MG63 (cell line): ENCODE data around the gene SNX4. TPM values are rescaled to one million over a fixed set of nuclear protein-coding genes. Genes with fewer than 3 reads are reported as not detected.

Experiments
- DNase-seq: peaks from one replicate; pipeline ENCODE4 v3.0.0-alpha.2; 2020
- H3K27me3 ChIP-seq: fragments of 250-450 bp; sonication (Bioruptor Pico); 2 replicates; pipeline ENCODE4 v1.5.1; 2020; ENCODE audit warnings: mild to moderate bottlenecking, moderate library complexity
- H3K36me3 ChIP-seq: fragments of 250-450 bp; sonication (Bioruptor Pico); 2 replicates; pipeline ENCODE4 v1.5.1; 2020; ENCODE audit warnings: mild to moderate bottlenecking, moderate library complexity
- H3K4me3 ChIP-seq: fragments of 250-450 bp; sonication (Bioruptor Pico); 2 replicates; pipeline ENCODE4 v1.5.1; 2020; ENCODE audit warnings: mild to moderate bottlenecking, moderate library complexity
- H3K9me3 ChIP-seq: fragments of 250-450 bp; sonication (Bioruptor Pico); 2 replicates; pipeline ENCODE4 v1.5.1; 2020; ENCODE audit warnings: mild to moderate bottlenecking, moderate library complexity
- total RNA-seq: library from RNA; depleted of rRNA; stranded (reverse); fragments of >200 nt; shearing (Covaris generic); gene quantifications from 2 replicates; pipeline ENCODE4 v1.2.3, GENCODE V29; 2014; ENCODE audit warnings: low replicate concordance

The SNX4 gene
- total RNA-seq, 1 experiment from 2014 or later = 16.2 TPM

DNA sequence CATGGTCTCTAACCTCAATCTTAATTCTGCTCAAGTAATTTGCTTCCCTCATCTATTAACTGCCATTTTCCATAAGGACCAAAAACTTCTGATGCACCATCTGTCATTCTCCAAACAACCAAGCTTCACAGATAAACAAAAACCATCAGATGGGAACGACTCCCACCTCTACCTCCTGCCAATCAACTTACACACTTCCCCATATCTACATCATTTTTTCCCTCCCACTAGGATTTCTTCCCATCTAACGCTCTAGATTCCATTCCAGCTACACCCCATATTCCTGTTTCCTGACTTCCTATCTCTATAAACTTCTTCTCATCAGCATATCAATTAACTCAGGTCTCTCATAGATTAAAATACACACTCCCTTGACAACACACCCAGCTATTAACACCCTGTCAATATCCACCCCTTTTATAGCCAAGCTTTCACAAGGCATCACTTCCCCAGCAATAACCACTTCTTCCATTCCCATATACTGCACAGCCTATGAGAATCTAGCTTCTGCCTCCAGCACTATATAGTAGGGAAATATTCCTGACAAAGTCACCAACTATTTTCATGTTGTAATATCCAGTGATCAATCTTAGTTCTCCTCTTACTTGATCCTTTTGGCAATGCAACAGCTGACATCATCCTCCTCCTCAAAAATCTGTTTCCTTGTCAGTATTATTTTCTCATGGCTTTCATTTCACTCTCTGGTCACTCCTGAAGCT lies 39.2 kb downstream of the SNX4 start:
- Histone ChIP-seq H3K27me3 (no peaks in the 10 kb centered on the region), H3K9me3 (no peaks in the 10 kb centered on the region), H3K4me3 (no peak overlapping the region), H3K36me3 (peaks cover 43% of the 10 kb centered on the region)
- DNase-seq = peak; percentile 8

DNA sequence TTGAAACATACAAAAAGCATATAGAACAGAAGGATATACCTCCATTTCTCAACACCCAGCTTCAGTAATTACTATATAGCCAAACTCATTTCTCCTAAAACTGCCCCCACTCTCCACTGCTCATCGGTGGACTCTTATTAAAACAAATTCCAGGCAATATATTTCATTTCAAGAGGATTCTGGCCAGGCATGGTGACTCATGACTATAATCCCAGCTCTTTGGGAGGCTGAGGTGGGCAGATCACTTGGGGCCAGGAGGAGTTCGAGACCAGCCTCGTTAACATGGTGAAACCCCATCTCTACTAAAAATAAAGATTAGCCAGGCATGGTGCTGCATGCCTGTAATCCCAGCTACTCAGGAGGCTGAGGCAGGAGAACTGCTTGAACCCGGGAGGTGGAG lies 40.9 kb downstream of the SNX4 start:
- peak; percentile 9 for DNase-seq
- Histone ChIP-seq H3K4me3 (no peak overlapping the region), H3K36me3 (peaks cover 47% of the 10 kb centered on the region), H3K27me3 (no peaks in the 10 kb centered on the region), H3K9me3 (no peaks in the 10 kb centered on the region)

DNA sequence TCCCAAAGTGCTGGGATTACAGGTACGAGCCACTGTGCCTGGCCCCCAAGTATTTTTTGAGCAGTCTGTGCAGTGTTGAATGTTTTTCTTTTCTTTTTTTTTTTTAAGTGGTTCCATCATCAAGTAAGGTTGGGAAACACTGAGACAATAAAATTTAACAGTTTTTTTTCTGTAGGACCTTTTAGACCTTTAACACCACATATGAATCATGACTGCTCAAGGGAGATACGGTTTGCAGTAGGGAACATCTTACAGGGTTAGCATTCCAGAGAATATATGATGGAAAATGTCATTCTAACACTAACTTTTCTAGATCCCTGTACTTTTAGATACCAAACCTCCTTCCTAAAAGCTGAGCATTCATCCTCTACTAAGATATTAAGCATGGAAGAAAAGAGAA lies 41.7 kb downstream of the SNX4 start:
- Histone ChIP-seq H3K9me3 (no peaks in the 10 kb centered on the region), H3K27me3 (no peaks in the 10 kb centered on the region), H3K4me3 (no peak overlapping the region), H3K36me3 (peaks cover 44% of the 10 kb centered on the region)
- DNase-seq = no peak

DNA sequence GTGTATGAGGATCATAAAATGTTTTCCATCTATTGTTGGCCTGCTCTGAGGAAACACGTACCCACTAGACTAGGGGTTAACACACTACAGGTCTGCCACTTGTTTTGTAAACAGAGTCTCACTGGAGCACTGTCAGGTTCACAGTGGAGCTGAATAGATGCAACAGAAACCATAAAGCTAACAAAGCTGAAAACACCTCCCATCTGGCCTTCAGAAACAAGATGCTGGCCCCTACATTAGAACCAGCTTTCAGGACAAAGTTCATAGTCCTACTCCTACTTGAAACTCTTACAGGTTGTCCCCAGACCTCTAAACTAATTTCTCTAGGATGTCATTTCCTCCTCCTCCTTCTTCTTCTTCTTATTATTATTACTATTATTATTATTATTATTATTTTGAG lies 42.3 kb downstream of the SNX4 start:
- peaks cover 43% of the 10 kb centered on the region for H3K36me3 ChIP-seq
- no peaks in the 10 kb centered on the region for H3K9me3 ChIP-seq
- no peaks in the 10 kb centered on the region for H3K27me3 ChIP-seq
- H3K4me3 ChIP-seq = no peak overlapping the region
- DNase-seq = no peak

DNA sequence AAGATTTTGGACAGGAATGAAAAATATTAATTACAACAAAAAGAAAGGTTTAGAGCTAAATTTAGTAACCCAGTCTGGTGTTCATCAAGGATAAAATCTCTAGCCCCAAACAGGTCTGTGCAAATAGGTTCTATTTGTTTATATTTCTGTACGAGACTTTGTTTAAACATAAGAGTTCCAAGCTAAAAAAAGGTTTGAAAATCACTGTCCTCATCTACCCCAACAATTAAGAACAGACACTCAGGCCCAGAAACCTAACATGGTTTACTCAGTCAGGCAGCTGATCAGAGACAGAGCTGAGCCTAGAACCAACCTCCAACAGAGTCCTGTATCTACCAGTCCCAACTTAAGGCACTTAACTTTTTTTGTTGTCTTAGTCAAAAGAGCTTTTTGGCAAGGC lies 49.3 kb downstream of the SNX4 start:
- DNase-seq = no peak
- Histone ChIP-seq H3K36me3 (peaks cover 68% of the 10 kb centered on the region), H3K9me3 (no peaks in the 10 kb centered on the region), H3K27me3 (no peaks in the 10 kb centered on the region), H3K4me3 (no peak overlapping the region)

DNA sequence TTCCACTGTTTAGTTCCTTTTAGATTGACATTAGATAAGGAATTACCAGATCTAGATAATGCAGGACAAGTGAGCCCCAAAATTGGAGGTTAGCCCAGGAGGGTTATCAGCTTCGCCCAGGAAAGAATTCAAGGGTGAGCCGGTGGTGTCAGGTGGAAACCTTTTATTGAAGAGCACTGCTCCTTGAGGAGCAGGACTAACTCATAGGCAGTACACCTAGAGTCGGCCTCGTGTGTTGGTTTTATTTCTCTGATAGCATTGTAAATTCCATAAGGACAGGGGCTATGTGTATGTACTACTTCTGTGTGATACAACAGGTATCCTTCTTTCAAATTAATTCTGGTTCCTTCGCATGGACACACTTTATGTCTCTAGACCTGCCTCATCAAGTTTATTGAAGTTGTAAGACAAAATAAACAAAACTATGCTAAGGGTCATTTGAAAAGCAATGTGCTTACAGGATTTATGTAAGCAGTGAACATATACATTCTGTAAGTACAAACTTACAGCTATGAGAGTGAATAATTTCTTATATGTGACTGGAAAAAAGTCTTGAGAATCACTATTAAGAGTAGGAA lies 57.2 kb downstream of the SNX4 start:
- H3K36me3 ChIP-seq = peaks cover 69% of the 10 kb centered on the region
- H3K9me3 ChIP-seq = no peaks in the 10 kb centered on the region
- H3K27me3 ChIP-seq = no peaks in the 10 kb centered on the region
- no peak for DNase-seq
- no peak overlapping the region for H3K4me3 ChIP-seq

DNA sequence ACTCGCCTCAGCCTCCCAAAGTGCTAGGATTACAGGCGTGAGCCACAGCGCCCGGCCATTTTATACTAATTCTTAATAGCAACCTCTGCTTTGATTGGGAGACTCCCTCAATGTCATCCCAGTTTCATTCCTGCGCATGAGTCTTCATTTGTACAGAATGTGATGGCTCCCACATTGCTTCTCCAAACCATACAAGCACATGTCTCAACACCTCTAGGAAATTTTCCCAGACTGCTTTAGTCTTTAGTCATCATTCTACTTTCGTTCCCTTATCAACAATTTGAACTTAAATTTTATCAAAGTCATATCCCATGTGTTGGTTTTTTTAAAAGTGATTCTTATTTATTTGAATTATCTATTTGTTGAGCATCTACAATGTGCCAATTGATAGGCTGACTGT lies 58.1 kb downstream of the SNX4 start:
- Histone ChIP-seq H3K36me3 (peaks cover 64% of the 10 kb centered on the region), H3K27me3 (no peaks in the 10 kb centered on the region), H3K9me3 (no peaks in the 10 kb centered on the region), H3K4me3 (no peak overlapping the region)
- no peak for DNase-seq

DNA sequence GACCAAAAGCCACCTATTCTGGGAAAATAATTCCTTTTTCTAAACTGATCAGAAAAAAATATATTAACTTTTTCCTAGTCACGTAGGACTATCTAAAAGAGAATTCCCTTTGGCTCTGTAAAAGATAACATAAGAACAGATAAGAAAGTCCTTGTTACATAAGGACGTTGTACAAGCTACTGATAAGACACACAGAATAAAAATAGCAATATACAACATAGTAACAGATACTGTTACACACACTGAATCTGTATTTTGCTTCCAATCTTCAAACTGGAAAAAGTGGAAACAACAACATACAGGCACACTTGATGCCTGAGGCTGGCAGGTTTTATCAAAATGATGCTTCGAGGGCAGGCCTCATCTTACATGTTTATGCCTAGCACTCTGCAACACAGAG lies 59.8 kb downstream of the SNX4 start:
- H3K4me3 ChIP-seq = no peak overlapping the region
- H3K27me3 ChIP-seq = no peaks in the 10 kb centered on the region
- H3K9me3 ChIP-seq = no peaks in the 10 kb centered on the region
- DNase-seq = no peak
- H3K36me3 ChIP-seq = peaks cover 64% of the 10 kb centered on the region

DNA sequence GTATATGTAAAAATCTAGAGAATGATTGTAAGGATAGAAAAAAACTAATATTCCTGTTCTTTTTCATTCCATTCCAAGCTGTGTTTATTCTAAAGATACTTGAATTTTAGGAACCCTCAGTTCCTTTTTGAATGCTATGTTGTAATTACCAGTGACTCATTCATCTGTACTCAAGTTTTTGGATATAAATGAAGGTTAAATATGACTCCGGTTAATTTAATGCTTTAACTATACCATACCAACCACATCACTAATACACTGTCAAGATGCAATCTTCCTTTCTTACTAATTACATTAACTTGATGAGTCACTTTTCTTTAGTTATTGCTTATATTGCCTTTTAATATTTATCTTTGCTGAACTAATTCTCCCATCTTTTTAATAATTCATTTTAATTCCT lies 76.1 kb downstream of the SNX4 start:
- DNase-seq = no peak
- no peaks in the 10 kb centered on the region for H3K9me3 ChIP-seq
- H3K36me3 ChIP-seq = peaks cover 29% of the 10 kb centered on the region
- H3K27me3 ChIP-seq = no peaks in the 10 kb centered on the region
- no peak overlapping the region for H3K4me3 ChIP-seq

DNA sequence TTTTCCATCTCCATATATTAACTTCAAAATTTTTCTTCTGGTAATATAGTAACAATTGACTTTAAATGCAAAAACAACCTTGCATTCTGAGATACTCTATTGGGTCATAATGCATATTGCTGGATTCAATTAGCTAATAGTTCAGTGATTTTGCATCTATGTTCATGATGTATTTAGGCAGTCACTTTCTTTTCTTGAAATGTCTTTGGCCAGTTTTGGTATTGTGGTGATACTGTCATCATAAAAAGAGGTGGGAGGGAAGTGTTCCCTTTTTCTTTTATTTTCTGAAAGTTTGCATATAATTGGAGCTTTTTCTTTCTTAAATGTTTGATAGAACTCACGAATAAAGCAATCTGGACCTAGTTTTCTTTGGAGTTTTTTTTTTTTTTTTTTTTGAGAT lies 77.5 kb downstream of the SNX4 start:
- Histone ChIP-seq H3K9me3 (no peaks in the 10 kb centered on the region), H3K27me3 (no peaks in the 10 kb centered on the region), H3K4me3 (no peak overlapping the region), H3K36me3 (peaks cover 23% of the 10 kb centered on the region)
- DNase-seq = no peak

DNA sequence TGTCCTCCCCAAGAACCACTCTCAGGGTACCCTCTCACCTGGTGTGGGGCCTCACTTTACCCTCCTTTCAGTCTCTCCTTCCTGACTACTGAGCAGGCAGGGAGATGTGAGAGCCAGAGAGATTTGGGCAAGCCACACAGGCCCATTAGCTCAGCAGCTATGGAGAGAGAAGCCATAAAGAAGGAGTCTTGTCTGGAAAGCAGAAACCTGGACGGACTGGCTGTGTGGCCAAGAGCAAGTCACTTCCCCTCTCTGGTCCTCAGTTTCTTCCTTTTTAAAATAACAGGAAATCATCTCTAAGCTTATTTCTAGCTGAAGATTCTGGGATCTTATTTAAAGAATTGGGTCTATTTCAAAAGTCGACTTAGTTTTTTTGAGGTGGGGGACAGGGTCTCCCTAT lies 79.0 kb downstream of the SNX4 start:
- Histone ChIP-seq H3K4me3 (no peak overlapping the region), H3K27me3 (no peaks in the 10 kb centered on the region), H3K36me3 (peaks cover 8% of the 10 kb centered on the region), H3K9me3 (no peaks in the 10 kb centered on the region)
- no peak for DNase-seq

DNA sequence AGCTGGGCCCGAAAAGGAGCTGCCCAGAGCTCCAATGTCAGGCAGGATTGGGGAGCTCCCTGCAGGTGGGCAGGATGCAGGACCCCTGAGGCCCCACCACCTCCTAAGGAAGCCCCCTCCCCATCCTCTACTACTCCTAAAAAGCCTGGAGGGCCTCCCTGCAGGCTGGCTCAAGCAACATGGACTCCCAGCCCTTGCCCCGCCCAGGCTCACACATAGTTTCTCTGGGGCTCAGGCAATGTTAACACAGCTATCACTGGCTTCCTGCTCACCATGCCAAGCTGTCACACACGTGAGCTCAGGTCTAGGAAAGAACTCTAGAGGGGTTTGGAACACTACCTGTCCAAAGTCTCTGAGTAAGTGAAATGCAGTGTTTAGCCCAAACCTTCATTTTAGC lies 79.4 kb downstream of the SNX4 start:
- no peaks in the 10 kb centered on the region for H3K27me3 ChIP-seq
- no peak for DNase-seq
- no peak overlapping the region for H3K4me3 ChIP-seq
- H3K36me3 ChIP-seq = peaks cover 6% of the 10 kb centered on the region
- H3K9me3 ChIP-seq = no peaks in the 10 kb centered on the region

DNA sequence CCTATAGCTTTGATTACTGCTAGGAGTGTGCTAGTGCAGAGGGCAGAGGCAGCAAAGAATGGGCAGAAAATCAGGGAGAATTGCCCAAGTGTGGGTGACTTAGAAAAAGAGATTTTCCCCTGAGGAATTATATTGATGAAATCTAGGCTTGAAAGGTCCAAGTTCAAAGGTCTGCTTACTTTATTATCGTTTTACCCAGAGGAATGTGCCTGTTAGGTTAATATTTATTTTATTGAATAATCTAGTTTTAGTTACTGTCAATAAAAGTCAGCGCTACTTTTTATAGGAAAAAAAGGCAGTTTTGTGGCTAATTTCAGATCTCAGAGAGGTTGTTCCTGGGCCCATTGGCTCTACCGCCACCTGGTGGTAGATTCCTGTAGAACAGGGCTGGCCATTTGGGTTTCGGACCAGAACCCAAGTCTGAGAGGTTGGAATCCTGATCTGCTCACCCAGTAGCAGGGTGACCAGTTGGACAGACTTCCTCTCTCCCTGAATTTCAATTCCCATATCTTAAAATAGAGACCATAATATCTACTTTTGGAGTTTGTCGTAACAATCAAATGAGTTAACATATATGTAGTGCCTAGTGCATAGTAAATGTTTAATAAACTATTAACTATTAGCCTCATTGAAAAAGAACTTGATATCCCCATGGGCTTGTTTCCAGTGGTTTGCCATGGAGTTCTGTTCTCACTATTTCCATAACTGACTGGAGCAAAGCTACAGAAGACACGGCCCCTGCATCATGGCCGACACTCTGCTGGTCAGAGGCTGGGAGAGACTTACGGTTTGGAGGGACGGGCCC lies 82.2 kb downstream of the SNX4 start:
- peak; percentile 41 for DNase-seq
- H3K36me3 ChIP-seq = no peaks in the 10 kb centered on the region
- no peak overlapping the region for H3K4me3 ChIP-seq
- H3K9me3 ChIP-seq = no peaks in the 10 kb centered on the region
- H3K27me3 ChIP-seq = no peaks in the 10 kb centered on the region

DNA sequence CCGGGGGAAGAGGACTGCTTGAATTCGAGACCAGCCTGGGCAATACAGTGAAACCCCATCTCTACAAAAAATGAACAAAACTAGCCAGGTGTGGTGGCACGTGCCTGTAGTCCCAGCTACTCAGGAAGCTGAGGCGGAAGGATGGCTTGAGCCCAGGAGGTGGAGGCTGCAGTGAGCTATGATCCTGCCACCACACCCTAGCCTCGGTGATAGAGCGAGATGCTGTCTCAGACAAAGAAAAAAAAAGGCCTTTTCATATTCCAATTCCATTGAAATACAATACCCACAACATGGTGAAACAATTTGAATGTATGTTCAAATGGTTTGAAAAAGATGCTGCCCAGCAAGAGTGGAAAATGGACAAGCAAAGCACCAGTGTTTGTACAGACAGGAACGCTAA lies 83.1 kb downstream of the SNX4 start:
- Histone ChIP-seq H3K4me3 (no peak overlapping the region), H3K36me3 (no peaks in the 10 kb centered on the region), H3K9me3 (no peaks in the 10 kb centered on the region), H3K27me3 (no peaks in the 10 kb centered on the region)
- DNase-seq = no peak

DNA sequence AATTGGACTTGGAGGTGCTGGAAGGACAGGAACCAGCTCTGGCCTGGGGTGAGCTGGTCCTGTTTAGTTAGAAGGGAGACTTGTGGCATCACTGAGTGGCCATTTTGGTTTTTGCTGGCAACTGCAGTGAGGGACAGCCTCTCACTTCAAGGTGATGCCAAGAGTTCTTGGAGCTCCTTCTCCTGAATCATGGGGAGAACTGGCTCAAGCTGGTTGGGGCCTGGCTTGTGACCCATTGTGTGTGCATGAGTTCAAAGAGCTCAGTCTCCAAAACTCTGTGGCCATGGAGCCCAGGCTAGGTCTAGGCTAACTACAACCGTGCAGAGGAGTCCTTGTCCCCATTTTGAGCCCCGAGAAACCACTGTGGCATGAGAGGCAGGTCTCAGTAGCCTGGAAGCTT lies 84.8 kb downstream of the SNX4 start:
- no peaks in the 10 kb centered on the region for H3K36me3 ChIP-seq
- no peaks in the 10 kb centered on the region for H3K9me3 ChIP-seq
- H3K4me3 ChIP-seq = no peak overlapping the region
- DNase-seq = peak; percentile 57
- no peaks in the 10 kb centered on the region for H3K27me3 ChIP-seq

DNA sequence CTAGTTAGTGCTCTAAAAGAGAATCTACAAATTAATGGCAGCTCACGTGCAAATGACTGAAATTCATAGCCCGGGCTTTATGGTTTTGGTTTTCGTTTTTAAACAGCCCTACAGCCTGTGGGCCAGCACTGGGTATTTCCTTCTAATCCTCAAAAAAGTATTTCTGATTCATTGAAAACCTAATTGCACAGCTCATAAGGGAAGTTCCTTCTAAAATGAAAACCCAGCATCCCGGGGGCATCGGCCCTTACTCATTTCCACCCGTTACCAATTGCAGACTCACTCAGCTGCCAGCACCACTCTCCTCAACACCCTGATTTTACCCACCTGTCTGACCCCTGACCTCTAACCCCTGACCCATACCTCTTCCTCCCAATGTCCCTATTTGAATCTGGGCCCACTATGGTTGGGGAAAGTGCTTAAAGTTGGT lies 85.4 kb downstream of the SNX4 start:
- H3K36me3 ChIP-seq = no peaks in the 10 kb centered on the region
- H3K4me3 ChIP-seq = no peak overlapping the region
- H3K27me3 ChIP-seq = no peaks in the 10 kb centered on the region
- H3K9me3 ChIP-seq = 0 out of 2 replicates have a peak, but pooled peaks cover 2% of the 10 kb centered on the region
- no peak for DNase-seq

DNA sequence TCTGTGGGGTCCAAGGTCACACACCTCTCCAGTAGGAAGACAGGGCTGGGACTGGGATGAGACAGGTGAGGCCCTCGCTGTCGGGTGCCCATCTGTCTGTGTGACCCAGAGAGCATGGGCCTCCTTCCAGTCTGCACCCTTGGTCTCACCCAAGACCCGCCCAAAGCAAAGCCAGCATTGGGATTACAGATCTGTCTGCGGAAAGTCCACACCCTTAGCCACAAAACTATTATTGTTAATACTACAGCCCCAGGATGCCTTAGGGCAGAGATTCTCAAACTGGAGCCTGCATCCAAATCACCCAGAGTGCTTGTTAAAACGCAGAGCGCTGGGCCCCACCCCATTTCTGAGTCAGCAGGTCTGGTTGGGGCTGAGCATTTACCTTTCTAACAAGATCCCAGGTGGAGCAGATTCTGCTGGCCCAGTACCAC lies 86.4 kb downstream of the SNX4 start:
- 0 out of 2 replicates have a peak, but pooled peaks cover 2% of the 10 kb centered on the region for H3K9me3 ChIP-seq
- peak; percentile 25 for DNase-seq
- H3K27me3 ChIP-seq = no peaks in the 10 kb centered on the region
- H3K36me3 ChIP-seq = no peaks in the 10 kb centered on the region
- no peak overlapping the region for H3K4me3 ChIP-seq
